BE2C (cell line): ENCODE measurements around the gene FAM13C.

ENCODE experiments used
- DNase-seq: peaks from one replicate; pipeline ENCODE4 v3.0.0-alpha.2; 2020
- H3K27me3 ChIP-seq: fragments of 250-450 bp; sonication (Bioruptor Pico); 2 replicates; pipeline ENCODE4 v1.5.1; 2020; ENCODE audit warnings: mild to moderate bottlenecking
- H3K36me3 ChIP-seq: fragments of 250-450 bp; sonication (Bioruptor Pico); 2 replicates; pipeline ENCODE4 v1.5.1; 2020; ENCODE audit warnings: mild to moderate bottlenecking
- H3K4me1 ChIP-seq: fragments of 250-450 bp; sonication (Bioruptor Pico); 2 replicates; pipeline ENCODE4 v1.5.1; 2020
- H3K4me3 ChIP-seq: 2 replicates; pipeline ENCODE4 v1.5.1; 2011; ENCODE audit warnings: low read depth, low read length
- H3K9me3 ChIP-seq: fragments of 250-450 bp; sonication (Bioruptor Pico); 2 replicates; pipeline ENCODE4 v1.5.1; 2020
- TF ChIP-seq, protein P1 (sequence below): IDR thresholded peaks from 2 replicates; pipeline ENCODE4 v1.5.1; 2012; ENCODE audit warnings: mild to moderate bottlenecking, low read depth, low read length

FAM13C gene

DNA sequence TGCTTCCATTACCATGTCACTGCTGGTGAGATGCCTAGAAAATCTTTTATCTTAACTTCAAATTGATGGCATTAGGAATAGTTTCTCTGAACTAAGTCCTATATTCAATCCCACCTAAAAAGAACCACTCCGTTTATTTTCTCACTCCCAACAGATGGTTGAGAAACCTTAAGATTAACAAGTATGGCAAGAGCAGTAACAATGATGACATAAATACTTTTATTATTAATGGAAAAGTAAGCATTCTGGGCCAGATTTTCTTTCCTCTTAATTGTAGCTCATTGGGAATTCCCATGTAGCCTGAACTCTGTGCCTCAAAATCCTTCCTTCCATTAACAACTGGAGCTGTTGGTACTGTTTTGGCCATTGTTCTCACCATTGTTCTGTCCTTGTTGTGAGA lies 21.1 kb upstream of the FAM13C start:
- TF ChIP-seq, protein P1, sequence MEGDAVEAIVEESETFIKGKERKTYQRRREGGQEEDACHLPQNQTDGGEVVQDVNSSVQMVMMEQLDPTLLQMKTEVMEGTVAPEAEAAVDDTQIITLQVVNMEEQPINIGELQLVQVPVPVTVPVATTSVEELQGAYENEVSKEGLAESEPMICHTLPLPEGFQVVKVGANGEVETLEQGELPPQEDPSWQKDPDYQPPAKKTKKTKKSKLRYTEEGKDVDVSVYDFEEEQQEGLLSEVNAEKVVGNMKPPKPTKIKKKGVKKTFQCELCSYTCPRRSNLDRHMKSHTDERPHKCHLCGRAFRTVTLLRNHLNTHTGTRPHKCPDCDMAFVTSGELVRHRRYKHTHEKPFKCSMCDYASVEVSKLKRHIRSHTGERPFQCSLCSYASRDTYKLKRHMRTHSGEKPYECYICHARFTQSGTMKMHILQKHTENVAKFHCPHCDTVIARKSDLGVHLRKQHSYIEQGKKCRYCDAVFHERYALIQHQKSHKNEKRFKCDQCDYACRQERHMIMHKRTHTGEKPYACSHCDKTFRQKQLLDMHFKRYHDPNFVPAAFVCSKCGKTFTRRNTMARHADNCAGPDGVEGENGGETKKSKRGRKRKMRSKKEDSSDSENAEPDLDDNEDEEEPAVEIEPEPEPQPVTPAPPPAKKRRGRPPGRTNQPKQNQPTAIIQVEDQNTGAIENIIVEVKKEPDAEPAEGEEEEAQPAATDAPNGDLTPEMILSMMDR: no peak
- H3K27me3 ChIP-seq: no peaks in the 10 kb centered on the region
- no peak for DNase-seq
- no peaks in the 10 kb centered on the region for H3K4me1 ChIP-seq
- no peak overlapping the region for H3K4me3 ChIP-seq
- H3K36me3 ChIP-seq: no peaks in the 10 kb centered on the region
- no peaks in the 10 kb centered on the region for H3K9me3 ChIP-seq

DNA sequence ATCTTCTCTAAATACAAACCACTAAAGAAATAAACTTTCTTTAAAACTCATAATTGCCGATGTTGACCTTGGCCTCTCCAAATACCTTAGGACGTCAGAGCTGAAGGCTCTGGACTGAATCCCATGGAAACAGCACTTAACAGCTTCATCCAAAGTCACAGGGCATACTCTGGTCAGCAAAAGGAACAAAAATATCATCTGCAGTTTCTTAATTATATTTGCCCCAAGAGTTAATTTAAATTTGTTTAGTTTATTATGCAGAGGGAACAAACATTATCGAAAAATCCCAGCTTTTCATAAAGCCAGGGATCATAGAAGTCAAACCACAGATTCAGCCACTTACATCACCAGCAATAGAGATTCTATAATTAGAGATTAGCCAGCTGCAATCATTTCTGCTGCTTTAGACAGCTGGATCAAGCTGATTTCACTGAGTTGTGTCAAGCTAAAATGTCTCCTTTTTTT lies 20.5 kb upstream of the FAM13C start:
- H3K27me3 ChIP-seq: no peaks in the 10 kb centered on the region
- TF ChIP-seq, protein P1: no peak
- no peaks in the 10 kb centered on the region for H3K36me3 ChIP-seq
- H3K4me3 ChIP-seq: no peak overlapping the region
- H3K4me1 ChIP-seq: no peaks in the 10 kb centered on the region
- no peak for DNase-seq
- no peaks in the 10 kb centered on the region for H3K9me3 ChIP-seq

DNA sequence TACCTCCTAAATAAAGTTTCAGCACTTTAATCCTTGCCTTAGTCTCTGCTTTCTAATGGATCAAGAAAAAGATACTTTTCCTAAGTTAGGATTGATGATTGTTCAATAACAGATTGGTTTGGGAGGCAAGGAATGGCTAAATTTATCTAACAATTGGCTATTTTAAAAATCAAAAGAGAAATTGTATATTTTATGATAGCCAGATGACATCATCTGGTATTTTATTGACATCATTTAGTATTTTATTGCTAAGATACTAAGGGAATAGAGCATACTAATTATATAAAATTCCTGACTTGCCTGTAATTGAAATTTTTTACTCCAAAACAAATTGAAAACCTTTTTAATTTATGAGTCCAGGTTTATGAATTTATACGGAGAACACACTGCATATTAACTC lies 19.3 kb upstream of the FAM13C start:
- no peak for DNase-seq
- no peak overlapping the region for H3K4me3 ChIP-seq
- no peaks in the 10 kb centered on the region for H3K9me3 ChIP-seq
- H3K36me3 ChIP-seq: no peaks in the 10 kb centered on the region
- no peaks in the 10 kb centered on the region for H3K4me1 ChIP-seq
- H3K27me3 ChIP-seq: no peaks in the 10 kb centered on the region
- TF ChIP-seq, protein P1: no peak

DNA sequence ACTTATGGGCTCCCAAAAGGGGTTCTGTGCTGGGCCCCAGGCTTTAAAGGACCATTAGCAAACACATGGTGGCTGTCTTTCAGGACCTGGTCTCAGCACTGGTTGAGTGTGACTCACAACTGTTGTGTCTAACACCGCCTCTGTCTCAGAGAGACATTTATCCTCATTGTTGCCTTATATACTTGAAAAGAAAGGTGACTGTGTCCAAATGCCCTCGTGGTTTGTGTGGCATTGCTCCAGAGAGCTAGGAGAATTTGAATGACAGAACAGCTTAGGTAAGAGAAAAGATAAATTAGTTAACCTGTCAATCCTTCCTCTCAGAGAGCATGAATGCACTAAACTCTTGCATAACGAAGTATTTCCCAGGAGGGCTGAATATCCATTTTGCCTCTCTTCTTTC lies 14.5 kb upstream of the FAM13C start:
- H3K9me3 ChIP-seq: no peaks in the 10 kb centered on the region; the same call in 1 of the 2 replicates
- no peaks in the 10 kb centered on the region for H3K36me3 ChIP-seq
- H3K27me3 ChIP-seq: no peaks in the 10 kb centered on the region
- TF ChIP-seq, protein P1: no peak
- no peak overlapping the region for H3K4me3 ChIP-seq
- DNase-seq: no peak
- no peaks in the 10 kb centered on the region for H3K4me1 ChIP-seq

DNA sequence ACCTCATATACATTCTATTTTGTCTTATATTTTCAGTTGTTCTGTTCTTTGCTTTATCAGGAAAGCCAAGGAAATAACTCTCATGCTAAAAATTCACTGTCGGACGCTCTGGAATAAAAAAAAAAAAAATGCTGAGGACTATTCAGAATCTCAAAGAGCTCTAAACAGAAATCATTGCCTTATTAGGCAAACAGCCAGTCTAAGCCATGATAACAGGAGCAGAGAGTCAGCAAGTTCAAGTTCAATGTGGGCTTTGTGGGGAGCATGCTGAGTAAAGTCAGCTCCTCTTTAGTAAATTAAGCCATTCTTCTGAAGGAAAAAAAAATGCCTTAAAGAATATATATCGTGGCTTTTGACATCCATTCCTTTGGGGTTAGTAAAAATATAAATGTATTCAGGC lies 13.6 kb upstream of the FAM13C start:
- Histone ChIP-seq H3K4me1 (no peaks in the 10 kb centered on the region), H3K4me3 (no peak overlapping the region), H3K36me3 (no peaks in the 10 kb centered on the region), H3K27me3 (no peaks in the 10 kb centered on the region), H3K9me3 (no peaks in the 10 kb centered on the region; the same call in 1 of the 2 replicates)
- DNase-seq: no peak
- TF ChIP-seq, protein P1: no peak

DNA sequence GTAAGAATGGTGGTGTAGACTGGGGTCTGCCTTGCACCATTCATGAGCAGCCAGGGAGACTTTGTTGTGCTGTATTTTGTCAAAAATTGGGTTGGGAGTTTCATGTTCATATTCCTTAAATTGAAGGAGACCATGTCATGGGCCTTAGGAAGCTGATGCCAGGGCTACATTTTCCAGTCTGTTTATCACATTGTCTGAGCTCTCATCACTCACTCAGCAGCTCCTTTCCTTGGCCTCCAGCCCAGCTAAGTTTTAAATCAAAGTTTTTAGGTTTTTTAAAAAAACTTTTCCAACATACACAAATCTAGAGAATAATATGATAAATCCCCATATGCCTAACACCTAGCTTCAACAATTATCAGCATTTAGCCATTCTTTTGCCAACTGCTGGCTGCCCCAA lies 12.6 kb upstream of the FAM13C start:
- DNase-seq: no peak
- TF ChIP-seq, protein P1: no peak
- no peaks in the 10 kb centered on the region for H3K27me3 ChIP-seq
- H3K36me3 ChIP-seq: no peaks in the 10 kb centered on the region
- no peaks in the 10 kb centered on the region for H3K4me1 ChIP-seq
- H3K9me3 ChIP-seq: no peaks in the 10 kb centered on the region; the same call in 1 of the 2 replicates
- H3K4me3 ChIP-seq: no peak overlapping the region
